ENCODE data around the gene SMG6.
A peak's percentile ranks its signal among the peaks of the same experiment; 100 is the strongest.

The SMG6 gene

GRCh38 chr17:2302778-2303203 is 794 bp downstream of the SMG6 start:
- TF ChIP-seq HOXD13 (CRISPR knock-in tag; IDR thresholded peaks at IDR 0.05; ENCODE audit: borderline replicate concordance), result 0 out of 2 replicates have a peak, but pooled peaks have one; percentile 19
- TF ChIP-seq ZNF623 (tag by site-specific recombination; IDR thresholded peaks at IDR 0.05), result no peak
- TF ChIP-seq GLIS1 (tag by site-specific recombination; IDR thresholded peaks at IDR 0.05), result peak; percentile 17
- no peak for TF ChIP-seq ZSCAN4 (tag by site-specific recombination; IDR thresholded peaks at IDR 0.05)
- no peak for TF ChIP-seq ZNF639 (tag by site-specific recombination; IDR thresholded peaks at IDR 0.05)
- peak; percentile 79 for TF ChIP-seq PRDM1 (tag by site-specific recombination; IDR thresholded peaks at IDR 0.05)
- TF ChIP-seq PBX3 (CRISPR knock-in tag; IDR thresholded peaks at IDR 0.05), result 0 out of 2 replicates have a peak, but pooled peaks have one; percentile 5
- TF ChIP-seq SETDB1 (IDR thresholded peaks at IDR 0.05; ENCODE audit: insufficient read length, low read length), result no peak
- no peak for TF ChIP-seq ZNF433 (tag by site-specific recombination; IDR thresholded peaks at IDR 0.05; ENCODE audit: low read depth)
- ChIA-PET CTCF (interaction anchor here (0.6 to 2.8 kb wide), 6 partner anchors 12 to 248 kb away, joined by 3 to 15 read pairs (median 3); partner anchors contain the start of gene HIC1), POLR2A (interaction anchor here (0.7 to 3.9 kb wide), 20 partner anchors 8 to 208 kb away, joined by 3 to 46 read pairs (median 4); partner anchors contain the start of genes METTL16, MNT, SGSM2 and TSR1)
- H3K36me3 ChIP-seq (ENCODE audit: control insufficient read depth in 2 of 2, insufficient read depth in 1 of 2, low read length in 2 of 2), result peaks cover 15 to 28% of the 10 kb centered on the region in 2 experiments
- peak overlapping the region; percentile 93 for H3K27ac ChIP-seq (ENCODE audit: extremely low read depth, low read depth, low read length)
- H3K9me3 ChIP-seq (ENCODE audit: control insufficient read depth, insufficient read depth, low read depth, low read length), result no peaks in the 10 kb centered on the region
- no peaks in the 10 kb centered on the region for H3K4me1 ChIP-seq (ENCODE audit: control insufficient read depth, insufficient read depth, low read length)
- peak overlapping the region; percentile 91 for H3K4me3 ChIP-seq (ENCODE audit: low read depth, low read length)

- H3K4me3 ChIP-seq (ENCODE audit: low read depth, low read length), result no peak overlapping the region
- H3K27ac ChIP-seq (ENCODE audit: extremely low read depth, low read depth, low read length), result no peak overlapping the region
- no peaks in the 10 kb centered on the region for H3K9me3 ChIP-seq (ENCODE audit: control insufficient read depth, insufficient read depth, low read depth, low read length)
- CTCF ChIA-PET, result no interaction called here
- H3K4me1 ChIP-seq (ENCODE audit: control insufficient read depth, insufficient read depth, low read length), result no peaks in the 10 kb centered on the region
- POLR2A ChIA-PET, result no interaction called here
- H3K36me3 ChIP-seq (ENCODE audit: control insufficient read depth in 2 of 2, insufficient read depth in 1 of 2, low read length in 2 of 2), result peaks cover 42 to 58% of the 10 kb centered on the region in 2 experiments
- TF ChIP-seq ZNF18 (tag by site-specific recombination; IDR thresholded peaks at IDR 0.05) (no peak), MEIS1 (CRISPR knock-in tag; IDR thresholded peaks at IDR 0.05; ENCODE audit: borderline replicate concordance) (no peak), ZNF26 (tag by site-specific recombination; IDR thresholded peaks at IDR 0.05) (no peak), ZNF785 (tag by site-specific recombination; IDR thresholded peaks at IDR 0.05) (no peak), ZNF280C (tag by site-specific recombination; IDR thresholded peaks at IDR 0.05) (no peak), ZNF16 (tag by site-specific recombination; IDR thresholded peaks at IDR 0.05; ENCODE audit: low read depth) (no peak), ZNF610 (tag by site-specific recombination; IDR thresholded peaks at IDR 0.05; ENCODE audit: borderline replicate concordance) (no peak), ZNF146 (tag by site-specific recombination; IDR thresholded peaks at IDR 0.05) (no peak), GLI4 (tag by site-specific recombination; IDR thresholded peaks at IDR 0.05) (no peak), ZFP69B (tag by site-specific recombination; IDR thresholded peaks at IDR 0.05) (no peak), ZNF830 (tag by site-specific recombination; IDR thresholded peaks at IDR 0.05; ENCODE audit: low read depth) (no peak), ZNF114 (tag by site-specific recombination; IDR thresholded peaks at IDR 0.05) (no peak), ZNF704 (tag by site-specific recombination; IDR thresholded peaks at IDR 0.05) (no peak), ZNF157 (tag by site-specific recombination; IDR thresholded peaks at IDR 0.05) (no peak), ZBTB8A (tag by site-specific recombination; IDR thresholded peaks at IDR 0.05) (no peak), ZNF248 (tag by site-specific recombination; IDR thresholded peaks at IDR 0.05) (no peak)
These were observed 3.8 kb downstream of the SMG6 start for GRCh38 chr17:2299756-2300155.
